ENCODE measurements around the gene SEL1L. TPM values are rescaled to one million over a fixed set of nuclear protein-coding genes. Genes with fewer than 3 reads are reported as not detected.
A peak's percentile ranks its signal among the peaks of the same experiment; 100 is the strongest.

The SEL1L gene
- total and polyA plus RNA-seq, 2 of the 13 experiments (the other 11 are each of a cell fraction or from before 2014, with no cell fraction given), result 15.3 to 61.0 TPM

- TSS peak; percentile 59 for BruUV-seq (replicated peaks)
- POLR2A ChIA-PET, result interaction anchor here (1.0 to 3.1 kb wide), 6 partner anchors 15 to 314 kb away, joined by 3 to 27 read pairs (median 4); no protein-coding TSS in a partner anchor
Measured at GRCh38 chr14:81533212-81533535, 479 bp downstream of the SEL1L start.

More at GRCh38 chr14:81533212-81533535, 479 bp downstream of the SEL1L start:
- H4K20me1 ChIP-seq (ENCODE audit: insufficient read depth, low read length), result no peaks in the 10 kb centered on the region
- H3K36me3 ChIP-seq (replicated peaks in 1 of 2; ENCODE audit: control insufficient read depth in 1 of 2, insufficient read depth in 2 of 2, low read length in 2 of 2), result no peaks in the 10 kb centered on the region
- ATAC-seq (peak; percentile 2; the same call in 1 of the 3 replicates), DNase-seq (ENCODE audit: low spot score) (no peak), FAIRE-seq (no peak)
- in situ Hi-C loops (cut with HindIII; ENCODE audit: extremely low pct_ligation_motif_present, low pct_unique_long_range_greater_than_20kb) (no loop called here), intact Hi-C loops (cut with micrococcal nuclease; ENCODE audit: unreplicated experiment) (loop anchor here (2.0 to 5.0 kb wide), 2 partner anchors 16 to 316 kb away; no protein-coding TSS in a partner anchor)
- WGBS (ENCODE audit: low lambda C conversion rate), result 0% methylated on average over 10 of the region's 10 CpGs
- peaks cover 73% of the 10 kb centered on the region for H3K4me1 ChIP-seq (ENCODE audit: insufficient read depth, low read length)
- H3K9ac ChIP-seq (ENCODE audit: insufficient read depth, low read depth, low read length), result peak overlapping the region; percentile 79
- 0 out of 2 replicates have a peak, but pooled peaks cover 6% of the 10 kb centered on the region for H3K9me3 ChIP-seq (ENCODE audit: low read length)
- H3K27me3 ChIP-seq (ENCODE audit: control insufficient read depth in 1 of 2, insufficient read depth in 2 of 2, low read length in 2 of 2), result no peaks in the 10 kb centered on the region; a peak in 1 of 5 replicates
- CTCF ChIA-PET (ENCODE audit: low intra/inter-chr PET ratio, low total read pairs), result no interaction called here
- peaks cover 44% of the 10 kb centered on the region for H3K79me2 ChIP-seq (ENCODE audit: insufficient read depth, low read length)
- H3K4me2 ChIP-seq (ENCODE audit: low read depth, low read length), result peak overlapping the region; percentile 85
- H3K4me3 ChIP-seq (replicated peaks in 1 of 3; ENCODE audit: insufficient read depth in 1 of 3, low read depth in 2 of 3, low read length in 3 of 3), result peak overlapping the region; percentile 80 to 99 (median 83)
- TF ChIP-seq HOXD1 (CRISPR knock-in tag; IDR thresholded peaks at IDR 0.05) (0 out of 2 replicates have a peak, but pooled peaks have one; percentile 13), ZEB1 (IDR thresholded peaks at IDR 0.05; ENCODE audit: insufficient replicate concordance, low read depth) (peak; percentile 36), ZNF44 (CRISPR knock-in tag; IDR thresholded peaks at IDR 0.05) (0 out of 2 replicates have a peak, but pooled peaks have one; percentile 19), SMAD9 (CRISPR knock-in tag; IDR thresholded peaks at IDR 0.05) (no peak), HOXA3 (CRISPR knock-in tag; IDR thresholded peaks at IDR 0.05) (0 out of 2 replicates have a peak, but pooled peaks have one; percentile 3), TERF1 (CRISPR knock-in tag; IDR thresholded peaks at IDR 0.05) (no peak), TRIM22 (IDR thresholded peaks at IDR 0.05) (no peak), BRCA1 (CRISPR knock-in tag; IDR thresholded peaks at IDR 0.05) (no peak), HOXA5 (CRISPR knock-in tag; IDR thresholded peaks at IDR 0.05) (peak; percentile 7; the same call in 1 of the 2 replicates)
- TF ChIP-seq, protein P1, sequence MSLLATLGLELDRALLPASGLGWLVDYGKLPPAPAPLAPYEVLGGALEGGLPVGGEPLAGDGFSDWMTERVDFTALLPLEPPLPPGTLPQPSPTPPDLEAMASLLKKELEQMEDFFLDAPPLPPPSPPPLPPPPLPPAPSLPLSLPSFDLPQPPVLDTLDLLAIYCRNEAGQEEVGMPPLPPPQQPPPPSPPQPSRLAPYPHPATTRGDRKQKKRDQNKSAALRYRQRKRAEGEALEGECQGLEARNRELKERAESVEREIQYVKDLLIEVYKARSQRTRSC (CRISPR knock-in tag; IDR thresholded peaks at IDR 0.05; ENCODE audit: low read depth), result no peak
- peak overlapping the region; percentile 50 for H3K27ac ChIP-seq (ENCODE audit: extremely low read length, insufficient read depth, low read length)
- no peak overlapping the region for H2AFZ ChIP-seq (ENCODE audit: low read length)
